Gastroesophageal sphincter (tissue), 2 donors: Measurements from ENCODE around the gene ZNF692.

Experiments used
- EP300 ChIP-seq: sonication (generic); formaldehyde crosslinking; IDR thresholded peaks from one replicate; pipeline ENCODE4 v1.6.1; 2017; ENCODE audit warnings: antibody characterized with exemption, mild to moderate bottlenecking
- POLR2A ChIP-seq, 2 donors: fragments of 450-650 bp; IDR thresholded peaks; one replicate each; pipeline ENCODE4 v1.6.1; 2017; ENCODE audit warnings: antibody characterized with exemption in 2 of 2, mild to moderate bottlenecking in 2 of 2, moderate library complexity in 1 of 2

DNA sequence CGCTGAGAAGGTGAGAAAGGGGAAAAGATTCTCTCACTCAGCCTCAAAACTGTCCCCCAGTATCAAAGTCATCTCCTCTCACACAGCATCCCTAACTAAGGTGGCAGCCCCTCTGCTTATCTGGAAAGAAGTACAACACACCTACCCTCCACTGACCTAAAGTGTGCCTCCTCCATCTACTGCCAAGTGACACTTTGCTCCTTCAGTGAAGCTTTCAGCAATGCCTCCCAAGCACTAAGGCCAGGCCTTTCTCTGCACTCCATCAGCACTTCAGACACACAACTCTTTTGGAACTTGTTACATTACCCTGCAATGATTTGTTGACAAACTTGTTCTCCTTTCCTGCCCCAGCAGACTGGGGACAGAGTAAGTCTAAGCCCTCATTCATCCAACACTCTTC, 34.6 kb downstream of the ZNF692 start:
- no peak for TF ChIP-seq POLR2A (IDR thresholded peaks at IDR 0.05)
- no peak for TF ChIP-seq EP300
